HepG2 (cell line): ENCODE results near the gene ARHGEF3. TPM values are rescaled to one million over a fixed set of nuclear protein-coding genes. Genes with fewer than 3 reads are reported as not detected.
A peak's percentile ranks its signal among the peaks of the same experiment; 100 is the strongest.

ENCODE experiments used
- CHCHD3 ChIP-seq: sonication (generic); formaldehyde crosslinking; IDR thresholded peaks from 2 replicates; pipeline ENCODE4 v1.8.0; 2022; ENCODE audit warnings: mild to moderate bottlenecking, missing genetic modification reagents, moderate library complexity
- CREM ChIP-seq, 2 experiments: sonication (generic) in 1 of 2; formaldehyde crosslinking in 1 of 2; IDR thresholded peaks; 2 replicates each; pipeline versions ENCODE4 v1.4.0 to v1.6.1; 2016 to 2020; ENCODE audit warnings: antibody characterized with exemption in 1 of 2, mild to moderate bottlenecking in 1 of 2, missing genetic modification reagents in 1 of 2
- ESRRA ChIP-seq: sonication (generic); formaldehyde crosslinking; IDR thresholded peaks from 2 replicates; pipeline ENCODE4 v1.5.1; 2020; ENCODE audit warnings: mild to moderate bottlenecking, low read depth, missing genetic modification reagents
- FOXA3 ChIP-seq: IDR thresholded peaks from 2 replicates; pipeline ENCODE4 v1.6.1; 2016; ENCODE audit warnings: missing genetic modification reagents, missing compliant biosample characterization
- HNRNPLL ChIP-seq: fragments of 200-400 bp; formaldehyde crosslinking; IDR thresholded peaks from 2 replicates; pipeline ENCODE4 v1.6.1; 2017; ENCODE audit warnings: mild to moderate bottlenecking, low read depth, low read length; ENCODE audit not compliant: poor library complexity, severe bottlenecking
- IKZF1 ChIP-seq: fragments of 450-650 bp; IDR thresholded peaks from 2 replicates; pipeline ENCODE4 v1.7.1; 2016
- LBX2 ChIP-seq: sonication (generic); formaldehyde crosslinking; IDR thresholded peaks from 2 replicates; pipeline ENCODE4 v1.5.0; 2020; ENCODE audit warnings: missing genetic modification reagents, mild to moderate bottlenecking, borderline replicate concordance
- PBX2 ChIP-seq: IDR thresholded peaks from 2 replicates; pipeline ENCODE4 v1.6.1; 2016; ENCODE audit warnings: control low read depth
- RFX5 ChIP-seq: IDR thresholded peaks from 2 replicates; pipeline ENCODE4 v1.6.1; 2011; ENCODE audit warnings: low read depth, low read length, improper control_type of control experiment
- RFXANK ChIP-seq: IDR thresholded peaks from 2 replicates; pipeline ENCODE4 v1.6.1; 2016
- SNAI1 ChIP-seq: sonication (generic); formaldehyde crosslinking; IDR thresholded peaks from 2 replicates; pipeline ENCODE4 v1.5.0; 2020; ENCODE audit warnings: mild to moderate bottlenecking, missing genetic modification reagents, borderline replicate concordance
- TBP ChIP-seq: sonication (generic); formaldehyde crosslinking; IDR thresholded peaks from 2 replicates; pipeline ENCODE4 v1.5.0; 2020; ENCODE audit warnings: missing genetic modification reagents
- ZFP36L1 ChIP-seq: sonication (generic); formaldehyde crosslinking; IDR thresholded peaks from 2 replicates; pipeline ENCODE4 v1.8.0; 2022; ENCODE audit warnings: mild to moderate bottlenecking, missing genetic modification reagents, moderate library complexity
- ZFP90 ChIP-seq: sonication (generic); formaldehyde crosslinking; IDR thresholded peaks from 2 replicates; pipeline ENCODE4 v1.8.0; 2022; ENCODE audit warnings: missing genetic modification reagents, mild to moderate bottlenecking, inconsistent platforms, borderline replicate concordance
- ZNF101 ChIP-seq: sonication (generic); formaldehyde crosslinking; IDR thresholded peaks from 2 replicates; pipeline ENCODE4 v1.4.0; 2020; ENCODE audit warnings: mild to moderate bottlenecking, low read depth, missing genetic modification reagents, borderline replicate concordance
- ZNF234 ChIP-seq: sonication (generic); formaldehyde crosslinking; conservative IDR thresholded peaks from 2 replicates; pipeline ENCODE4 v1.5.1; 2020; ENCODE audit warnings: mild to moderate bottlenecking, missing genetic modification reagents
- ZNF350 ChIP-seq: sonication (generic); formaldehyde crosslinking; IDR thresholded peaks from 2 replicates; pipeline ENCODE4 v1.4.0; 2020; ENCODE audit warnings: mild to moderate bottlenecking, low read depth, missing genetic modification reagents, borderline replicate concordance
- ZNF430 ChIP-seq: sonication (generic); formaldehyde crosslinking; IDR thresholded peaks from 2 replicates; pipeline ENCODE4 v1.9.0; 2021; ENCODE audit warnings: mild to moderate bottlenecking, missing genetic modification reagents
- ZNF510 ChIP-seq: sonication (generic); formaldehyde crosslinking; IDR thresholded peaks from 2 replicates; pipeline ENCODE4 v1.4.0; 2020; ENCODE audit warnings: low read depth, mild to moderate bottlenecking, missing genetic modification reagents
- ZNF572 ChIP-seq: sonication (generic); formaldehyde crosslinking; IDR thresholded peaks from 2 replicates; pipeline ENCODE4 v1.5.1; 2020; ENCODE audit warnings: mild to moderate bottlenecking, missing genetic modification reagents
- ZNF879 ChIP-seq: sonication (generic); formaldehyde crosslinking; IDR thresholded peaks from 2 replicates; pipeline ENCODE4 v1.8.1; 2023; ENCODE audit warnings: missing genetic modification reagents
- polyA plus RNA-seq, 8 experiments: library from polyadenylated mRNA; depleted of rRNA in 3 of 8; stranded (reverse) in 7 of 8; unstranded in 1 of 8; fragments of >200 nt; fragmentation: Illumina TruSeq in 4 of 8; extraction: Trizol in 4 of 8; gene quantifications; 2 replicates each; pipeline versions ENCODE4 v1.2.1 to v1.2.3, GENCODE V29; 2011 to 2016; ENCODE audit warnings: low read depth in 4 of 8, missing spikeins in 1 of 8, mixed read lengths in 1 of 8; ENCODE audit not compliant: insufficient read depth in 1 of 8
- total RNA-seq, 5 experiments: library from RNA; depleted of rRNA; stranded (reverse); fragments of >200 nt; fragmentation: Illumina TruSeq; extraction: Trizol; gene quantifications; 2 replicates each; pipeline ENCODE4 v1.2.3, GENCODE V29; 2016; ENCODE audit warnings: low read depth in 1 of 5

ARHGEF3 gene
- total and polyA plus RNA-seq, 2 of the 13 experiments (the other 11 are each of a cell fraction or from before 2014, with no cell fraction given): 14.8 to 23.1 TPM

- no peak for TF ChIP-seq PBX2 (CRISPR knock-in tag)
- no peak for TF ChIP-seq ZNF510 (CRISPR knock-in tag)
- TF ChIP-seq ZNF101 (CRISPR knock-in tag): no peak
- no peak for TF ChIP-seq IKZF1
- TF ChIP-seq RFX5: no peak
- peak; percentile 72 for TF ChIP-seq CREM (IDR thresholded peaks at IDR 0.05)
- no peak for TF ChIP-seq CREM (CRISPR knock-in tag; IDR thresholded peaks at IDR 0.05)
- TF ChIP-seq ZNF430 (CRISPR knock-in tag): no peak
- no peak for TF ChIP-seq ESRRA (CRISPR knock-in tag)
- no peak for TF ChIP-seq ZNF234 (CRISPR knock-in tag)
- TF ChIP-seq FOXA3 (CRISPR knock-in tag): 0 out of 2 replicates have a peak, but pooled peaks have one; percentile 30
- TF ChIP-seq ZFP90 (CRISPR knock-in tag): no peak
- no peak for TF ChIP-seq SNAI1 (CRISPR knock-in tag)
- TF ChIP-seq ZNF879: no peak
- no peak for TF ChIP-seq HNRNPLL
- TF ChIP-seq ZNF572 (CRISPR knock-in tag): no peak
- TF ChIP-seq ZNF350: no peak
- no peak for TF ChIP-seq RFXANK (CRISPR knock-in tag)
- TF ChIP-seq LBX2 (CRISPR knock-in tag): no peak
- TF ChIP-seq CHCHD3 (CRISPR knock-in tag): no peak
- no peak for TF ChIP-seq ZFP36L1 (CRISPR knock-in tag)
- TF ChIP-seq TBP (CRISPR knock-in tag): no peak
Measured at GRCh38 chr3:56823984-56824703, 22.4 kb upstream of the ARHGEF3 start (continued).
